LHCN-M2 (cell line): ENCODE data around the gene KCNB1. TPM values are rescaled to one million over a fixed set of nuclear protein-coding genes. Genes with fewer than 3 reads are reported as not detected.

Experiments used
- DNase-seq: peaks from one replicate; pipeline ENCODE4 v3.0.0-alpha.2; 2012; ENCODE audit warnings: low read depth
- total RNA-seq: library from RNA; depleted of rRNA; stranded (reverse); fragments of >200 nt; gene quantifications from 2 replicates; pipeline ENCODE4 v1.2.3, GENCODE V29; 2014

KCNB1 gene
- total RNA-seq, 1 experiment from 2014 or later: 0.40 TPM

DNA sequence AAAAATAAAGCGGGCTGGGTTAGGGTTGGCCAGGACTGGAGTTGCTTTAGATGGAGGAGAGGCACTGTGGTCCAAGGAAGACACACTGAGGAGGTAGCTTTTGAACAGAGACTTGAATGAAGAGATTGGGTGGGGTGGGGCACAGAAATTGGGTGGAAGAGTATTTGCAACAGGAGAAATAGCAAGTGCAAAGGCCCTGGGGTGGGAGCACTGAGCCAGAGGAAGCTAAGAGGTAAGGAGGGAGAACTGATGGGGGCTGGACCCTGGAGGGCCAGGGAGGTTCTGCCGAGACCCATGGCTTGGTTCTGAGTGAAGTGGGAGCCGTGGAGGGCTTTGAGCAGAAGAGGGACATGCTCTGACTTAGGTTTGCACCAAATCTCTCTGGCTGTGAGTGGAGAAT is 45.4 kb downstream of the KCNB1 start:
- DNase-seq: no peak

DNA sequence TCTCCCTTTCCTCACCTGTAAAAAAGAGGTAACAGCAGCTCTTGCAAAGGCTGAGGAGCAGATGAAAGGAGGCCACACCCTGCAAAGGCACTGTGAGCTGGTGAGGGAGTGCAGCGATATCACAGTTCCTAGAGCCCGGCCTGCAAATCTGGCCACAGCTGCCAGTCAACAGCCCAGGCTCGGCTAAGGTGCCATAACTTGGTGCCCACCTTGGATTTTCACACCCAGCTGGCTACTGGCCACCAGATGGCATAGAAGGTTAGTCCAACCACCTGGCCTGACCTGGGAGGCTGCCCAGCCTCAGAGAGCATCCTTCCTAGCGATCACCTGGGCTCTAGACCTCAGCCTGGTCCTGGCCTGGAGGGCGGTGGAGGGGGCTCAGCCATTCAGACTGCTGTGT is 46.8 kb downstream of the KCNB1 start:
- no peak for DNase-seq

DNA sequence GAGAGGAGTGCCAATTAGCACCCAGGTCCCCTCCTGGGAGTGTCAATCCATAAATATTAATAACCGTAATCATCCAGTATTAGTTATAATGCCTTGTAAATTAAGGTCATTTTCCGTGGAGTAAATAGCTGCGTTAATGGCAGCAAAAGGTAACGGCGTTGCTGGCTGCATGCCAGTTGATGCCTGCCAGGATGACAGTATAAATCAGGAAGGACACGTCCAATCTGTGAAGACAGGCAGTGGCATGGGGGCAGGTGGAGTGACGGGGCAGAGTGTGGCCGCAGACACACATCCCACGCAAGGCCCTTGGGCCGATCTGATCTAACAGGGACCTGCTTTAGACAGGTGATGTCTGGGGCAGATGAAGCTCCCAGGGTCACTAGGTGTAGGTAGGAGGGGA is 49.1 kb downstream of the KCNB1 start:
- no peak for DNase-seq

DNA sequence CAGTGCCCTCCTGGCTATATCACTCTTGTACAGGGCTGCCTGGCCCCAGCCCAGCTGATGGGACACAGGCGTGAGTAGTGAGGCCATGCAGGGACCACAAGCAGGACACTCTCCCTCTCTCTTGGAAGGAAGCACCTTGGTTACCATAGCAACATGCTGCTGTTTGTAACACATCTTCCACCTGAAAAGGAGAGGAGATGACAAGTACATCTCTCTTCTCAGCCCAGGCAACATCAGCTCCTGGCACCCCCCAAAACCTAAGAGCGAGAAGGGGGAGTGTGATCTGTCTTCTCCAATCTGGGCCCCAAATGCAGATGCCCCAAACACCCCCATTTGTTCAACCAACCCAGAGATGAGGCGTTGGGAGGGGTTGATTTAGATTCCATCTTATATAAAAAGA is 49.9 kb downstream of the KCNB1 start:
- no peak for DNase-seq

DNA sequence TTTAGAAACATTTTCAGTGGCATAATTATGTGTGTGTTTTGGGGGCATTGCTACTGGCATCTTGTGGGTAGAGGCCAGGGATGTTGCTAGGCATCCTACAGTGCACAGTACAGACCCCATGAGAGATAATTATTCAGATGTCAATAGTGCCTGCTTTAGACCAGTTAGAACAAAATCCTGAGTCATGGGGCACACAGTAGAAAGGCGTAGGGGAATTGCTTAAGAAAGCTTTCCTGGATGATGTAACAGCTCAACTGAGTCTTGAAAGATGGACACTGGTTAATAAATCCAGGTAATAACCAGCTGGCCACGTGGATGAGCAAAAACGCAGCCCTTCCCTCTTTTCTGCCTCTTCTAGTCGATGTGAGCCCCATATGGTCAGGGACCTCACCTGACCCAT is 51.1 kb downstream of the KCNB1 start:
- no peak for DNase-seq

DNA sequence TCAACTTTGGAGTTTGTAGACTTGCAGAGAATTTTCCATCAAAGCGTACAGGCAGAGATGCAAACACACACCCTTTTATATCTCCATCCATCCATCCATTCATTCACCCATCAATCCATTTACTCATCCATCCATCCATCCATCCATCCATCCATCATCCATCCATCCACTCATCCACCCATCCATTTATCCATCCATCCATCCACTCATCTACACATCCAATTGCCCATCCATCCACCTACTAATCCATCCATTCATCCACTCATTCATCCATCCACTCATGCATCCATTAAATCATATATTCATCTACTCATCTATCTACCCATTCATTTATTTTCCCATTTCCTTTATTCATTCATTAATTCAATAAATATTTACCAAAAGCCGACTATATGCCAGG is 52.1 kb downstream of the KCNB1 start:
- no peak for DNase-seq

DNA sequence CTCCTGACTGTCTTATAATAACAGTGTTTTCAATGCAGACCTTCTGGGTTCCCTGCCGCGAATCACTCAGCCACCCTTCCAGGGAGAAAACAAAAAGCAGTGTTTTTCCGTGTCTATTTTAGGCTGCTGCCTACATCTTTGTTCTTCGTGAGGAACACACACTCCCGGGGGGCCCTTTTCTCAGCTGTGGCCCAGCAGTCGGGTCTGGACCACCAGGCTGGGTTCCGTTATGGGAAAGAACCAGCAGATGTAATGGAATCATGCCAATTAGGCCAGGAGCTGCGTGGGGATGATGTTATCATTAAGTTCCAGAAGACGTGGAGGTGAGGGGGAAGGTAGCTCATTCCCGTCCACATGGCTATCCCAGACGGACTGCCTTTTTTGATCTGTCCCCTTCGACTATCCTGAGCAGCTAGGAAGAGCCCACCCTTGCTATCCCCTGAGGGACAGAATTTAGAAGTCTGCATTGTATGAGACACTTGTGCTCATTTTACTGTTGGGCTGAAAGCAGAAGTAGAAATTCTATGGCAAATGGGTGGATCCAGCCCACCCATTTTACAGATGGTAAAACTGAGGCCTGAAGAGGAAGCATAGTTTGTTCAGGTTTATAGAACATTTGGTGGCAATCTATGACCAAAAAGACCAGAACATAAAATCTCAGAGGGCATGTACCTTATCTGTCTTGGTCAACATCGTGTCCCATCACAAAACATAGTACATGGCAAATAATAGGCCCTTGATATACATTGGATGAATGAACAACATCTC is 54.5 kb downstream of the KCNB1 start:
- no peak for DNase-seq

DNA sequence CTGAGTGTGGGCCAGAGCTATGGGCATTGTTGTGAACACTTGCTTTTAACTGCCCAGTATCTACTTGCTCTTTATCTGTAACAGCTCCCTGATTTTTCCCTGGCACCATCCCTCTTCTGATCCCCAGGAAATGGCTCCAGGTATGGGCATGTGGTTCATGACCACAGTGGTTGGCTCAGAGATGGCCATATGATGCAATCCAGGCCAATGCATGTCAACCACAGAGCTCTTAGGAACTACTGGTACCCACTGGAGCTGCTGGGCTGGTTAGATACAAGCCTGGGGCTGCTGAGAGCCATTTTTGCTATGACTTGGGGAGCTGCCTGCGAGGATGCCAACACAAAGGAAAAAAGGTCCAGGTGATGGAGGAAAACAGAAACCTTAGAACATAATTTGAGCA is 55.6 kb downstream of the KCNB1 start:
- DNase-seq: no peak

DNA sequence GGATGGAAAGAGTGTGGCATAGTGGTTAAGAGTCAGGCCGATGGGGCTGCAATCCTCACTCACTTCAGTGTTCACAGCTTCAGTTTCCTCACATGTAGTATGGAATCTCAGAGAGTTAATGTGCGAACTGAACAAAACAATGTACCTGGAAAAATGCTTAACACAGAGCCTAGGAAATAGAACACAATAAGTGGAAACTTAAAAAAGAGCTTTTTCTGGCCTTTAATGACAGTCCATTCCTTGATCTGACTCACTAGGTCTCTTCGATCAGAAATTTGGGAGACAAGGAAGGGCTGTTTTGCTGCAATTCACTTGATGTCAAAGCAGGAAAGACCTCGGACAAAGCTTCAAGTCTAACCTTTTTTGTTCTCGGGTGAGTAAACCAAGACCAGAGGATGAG is 56.1 kb downstream of the KCNB1 start:
- DNase-seq: no peak

DNA sequence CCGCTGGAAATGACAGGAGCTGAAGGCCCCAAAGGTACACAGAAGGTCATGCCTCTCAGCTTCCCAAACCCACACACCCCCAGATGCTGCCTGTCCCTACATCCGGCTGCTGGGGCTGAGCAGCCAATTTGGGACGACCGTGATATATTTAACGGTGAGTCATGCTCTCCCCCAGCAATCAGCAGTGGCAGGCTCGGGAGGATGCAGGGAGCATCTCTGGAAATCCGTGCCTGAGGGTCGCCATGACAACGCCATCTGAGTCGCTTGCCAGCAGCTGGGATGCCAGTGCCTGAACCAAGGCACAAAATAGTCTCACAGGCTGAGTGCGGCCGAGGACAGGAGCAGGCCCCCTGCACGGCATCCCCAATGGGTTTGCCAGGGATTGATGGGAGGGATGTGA is 57.9 kb downstream of the KCNB1 start:
- DNase-seq: peak; percentile 55

DNA sequence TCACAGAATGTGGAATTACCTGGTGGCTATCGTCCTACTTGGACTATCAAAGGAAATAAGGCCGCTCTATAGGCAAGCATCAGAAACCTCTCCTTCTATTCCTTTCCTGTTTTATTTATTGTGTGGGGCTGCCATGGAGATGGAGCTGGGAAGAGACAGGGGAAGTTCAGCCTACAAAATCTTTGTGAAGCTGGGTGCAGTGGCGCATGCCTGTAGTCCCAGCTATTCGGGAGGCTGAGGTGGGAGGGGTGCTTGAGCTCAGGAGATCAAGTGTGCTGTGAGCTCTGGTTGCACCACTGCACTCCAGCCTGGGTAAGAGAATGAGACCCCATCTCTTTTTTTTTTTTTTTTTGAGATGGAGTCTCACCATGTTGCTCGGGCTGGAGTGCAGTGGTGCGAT is 60.3 kb downstream of the KCNB1 start:
- DNase-seq: no peak

DNA sequence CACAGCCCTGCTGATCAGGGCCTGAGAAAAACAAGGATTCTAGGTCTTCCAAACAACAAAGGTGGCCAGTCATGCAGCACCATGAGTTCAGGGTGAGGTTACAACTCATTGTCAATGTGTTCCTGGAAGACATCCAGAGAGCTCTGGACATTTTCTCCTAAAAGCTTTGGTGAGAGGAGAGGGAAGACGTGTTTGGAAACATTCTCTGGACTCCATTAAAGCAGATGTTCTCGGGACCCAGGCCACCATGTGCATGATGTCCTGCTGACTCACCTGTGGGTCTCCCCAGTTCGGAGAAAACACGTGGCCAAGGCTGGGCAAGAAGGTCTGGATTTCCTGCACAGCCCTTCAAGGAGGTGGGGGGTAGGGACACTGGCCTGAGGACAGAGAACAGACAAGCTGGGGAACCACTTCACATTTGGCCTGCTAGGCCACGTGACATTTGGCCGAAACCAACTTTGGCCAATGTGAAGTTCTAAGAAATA is 61.6 kb downstream of the KCNB1 start:
- DNase-seq: no peak

DNA sequence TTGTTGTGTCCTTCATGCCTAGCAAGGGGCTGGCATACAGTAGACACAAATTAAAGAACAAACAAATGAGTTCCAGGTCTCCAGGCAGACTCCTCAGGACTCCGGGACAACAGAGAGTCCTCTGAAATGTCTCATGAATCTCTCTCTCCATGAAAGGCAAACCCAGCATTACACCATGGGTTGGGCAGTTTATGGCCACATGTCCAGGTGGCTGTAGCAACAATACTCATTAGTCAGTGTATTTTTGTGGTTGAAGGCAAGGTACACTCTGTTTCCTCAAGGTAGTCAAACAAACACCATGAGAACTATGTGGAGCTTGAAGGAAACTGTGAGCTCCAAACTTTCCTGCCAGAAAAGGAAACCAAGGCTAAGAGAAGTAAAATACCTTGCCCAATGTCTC is 62.2 kb downstream of the KCNB1 start:
- no peak for DNase-seq

DNA sequence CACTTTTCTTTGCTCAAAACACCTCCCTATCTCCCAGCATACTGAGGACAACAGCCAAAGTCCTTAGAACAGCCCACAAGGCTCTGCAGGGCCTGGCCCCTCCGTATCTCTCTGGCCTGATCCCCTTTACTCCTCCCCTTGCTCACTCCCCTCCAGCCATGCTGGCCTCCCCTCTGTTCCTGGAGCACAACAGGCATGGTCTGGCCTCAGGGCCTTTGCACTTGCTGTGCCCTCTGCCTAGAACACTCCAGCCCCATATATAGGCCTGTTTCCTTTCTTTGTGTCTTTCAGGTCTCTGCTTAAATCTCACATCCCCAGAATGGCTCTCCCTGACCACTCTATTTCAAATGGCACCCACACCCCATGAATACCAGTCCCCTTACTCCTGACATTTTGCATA is 62.7 kb downstream of the KCNB1 start:
- no peak for DNase-seq

DNA sequence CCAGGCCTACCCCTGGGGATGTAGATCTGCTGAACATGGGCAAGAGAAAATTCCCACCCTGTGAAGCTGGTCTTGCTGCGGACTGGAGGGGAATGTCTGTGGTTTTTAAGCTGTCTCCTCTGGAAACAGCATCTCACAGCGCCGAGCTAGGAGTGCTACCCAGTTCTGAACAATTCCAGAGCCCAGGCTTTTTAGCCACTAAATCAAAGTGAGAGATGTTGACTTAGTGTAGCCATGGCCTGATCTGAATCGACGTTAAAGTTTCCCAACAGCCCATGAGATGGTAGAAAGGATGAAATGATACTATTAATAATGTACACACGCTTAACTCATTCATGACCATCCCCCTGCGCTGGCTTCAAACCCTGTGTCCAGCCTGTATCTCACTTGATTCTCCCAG is 63.7 kb downstream of the KCNB1 start:
- no peak for DNase-seq

DNA sequence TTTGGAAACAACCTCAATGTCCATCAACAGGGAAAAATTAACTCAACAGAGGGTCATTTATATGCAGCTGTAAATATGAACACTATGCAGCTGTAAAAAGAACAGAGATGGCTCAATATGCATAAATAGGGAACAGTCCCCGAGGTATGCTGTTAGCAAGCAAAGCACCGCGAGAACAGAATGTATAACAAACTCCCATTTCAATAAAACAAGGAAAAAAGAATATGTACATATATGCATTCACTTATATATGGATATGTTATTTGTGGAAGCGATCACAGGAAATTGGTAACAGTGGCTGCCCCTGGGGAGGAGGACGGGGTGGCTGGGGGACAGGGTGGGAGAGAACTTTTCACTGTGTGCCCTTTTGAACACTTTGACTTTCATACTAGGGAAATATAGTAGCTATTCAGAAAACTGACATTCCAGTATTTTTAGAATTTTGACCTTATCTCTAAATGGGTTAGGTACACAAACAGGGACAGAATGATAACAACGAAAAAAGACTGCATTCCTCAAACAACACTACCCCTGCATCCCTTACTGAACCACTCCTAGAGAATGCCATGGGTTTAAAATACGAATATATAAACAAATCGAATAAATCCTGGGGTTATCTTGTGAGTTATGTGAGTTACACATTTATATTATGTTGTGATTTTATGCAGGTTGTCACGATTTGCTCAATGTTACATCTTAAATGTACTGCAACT is 64.5 kb downstream of the KCNB1 start:
- no peak for DNase-seq

DNA sequence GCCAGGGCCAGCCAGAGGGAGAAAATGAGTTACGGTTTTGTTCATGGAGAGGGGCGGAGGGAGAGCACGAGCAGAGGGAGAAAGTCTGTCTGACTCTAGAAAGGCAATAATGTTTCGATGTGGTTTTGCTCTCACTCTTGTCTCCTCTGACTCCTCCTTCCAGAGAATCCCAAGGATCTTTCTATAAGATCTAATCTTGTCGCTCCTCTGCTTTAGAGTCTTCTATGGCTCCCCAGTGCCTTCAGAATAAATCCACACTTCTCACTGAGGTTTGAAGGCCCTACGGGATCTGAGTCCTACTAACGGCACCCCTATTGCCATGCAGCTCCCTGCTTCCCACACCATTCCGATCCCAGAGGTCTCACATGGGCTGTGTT is 66.8 kb downstream of the KCNB1 start:
- no peak for DNase-seq

DNA sequence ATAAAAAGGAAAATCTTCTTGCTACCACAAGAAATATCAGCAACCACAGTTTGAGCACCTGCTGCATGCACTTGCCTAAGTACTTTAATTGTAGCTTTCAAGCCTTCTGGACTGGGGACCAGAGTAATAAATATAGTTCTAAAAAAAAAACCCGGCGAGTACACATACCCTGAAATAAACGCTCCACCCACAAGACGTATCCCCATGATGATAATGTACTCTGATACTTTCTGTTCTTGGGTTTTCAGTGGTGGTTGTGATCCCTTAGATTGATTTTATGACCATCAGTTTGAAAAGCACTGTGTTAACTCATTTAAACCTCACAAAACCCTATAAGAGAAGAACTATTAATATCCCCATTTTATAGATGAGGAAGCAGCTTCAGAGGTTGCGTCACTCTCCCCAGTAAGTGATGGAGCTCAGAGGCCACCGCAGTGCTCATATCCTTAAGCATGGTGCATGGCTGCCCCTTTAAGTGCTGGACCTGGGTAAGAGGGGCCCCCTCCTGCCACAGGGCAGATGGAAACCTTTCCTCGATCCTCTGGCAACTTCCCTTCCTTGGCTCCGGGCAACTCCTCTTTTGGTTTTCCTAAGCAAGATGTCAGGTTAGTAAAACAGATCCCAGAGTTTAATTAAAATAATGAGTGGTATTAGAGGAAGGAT is 67.3 kb downstream of the KCNB1 start:
- no peak for DNase-seq

DNA sequence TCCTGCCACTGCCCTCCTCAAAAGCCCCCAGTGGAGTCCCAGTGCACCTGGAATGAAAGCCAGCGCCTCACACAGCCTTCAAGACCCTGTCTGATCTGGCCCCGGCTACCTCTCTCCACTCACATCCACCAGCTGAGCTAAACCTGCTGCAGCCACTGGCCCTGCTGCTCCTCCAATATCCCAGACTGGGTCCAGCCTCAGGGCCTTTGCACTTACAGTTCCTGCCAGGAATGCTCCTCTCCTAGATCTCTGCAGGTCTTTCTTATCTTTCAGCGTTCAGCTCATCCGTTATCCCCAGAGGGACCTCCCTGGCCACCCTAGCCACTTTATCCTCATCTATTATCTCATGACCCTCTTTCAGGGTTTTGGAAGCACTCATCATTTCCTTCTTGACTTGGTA is 68.8 kb downstream of the KCNB1 start:
- no peak for DNase-seq

DNA sequence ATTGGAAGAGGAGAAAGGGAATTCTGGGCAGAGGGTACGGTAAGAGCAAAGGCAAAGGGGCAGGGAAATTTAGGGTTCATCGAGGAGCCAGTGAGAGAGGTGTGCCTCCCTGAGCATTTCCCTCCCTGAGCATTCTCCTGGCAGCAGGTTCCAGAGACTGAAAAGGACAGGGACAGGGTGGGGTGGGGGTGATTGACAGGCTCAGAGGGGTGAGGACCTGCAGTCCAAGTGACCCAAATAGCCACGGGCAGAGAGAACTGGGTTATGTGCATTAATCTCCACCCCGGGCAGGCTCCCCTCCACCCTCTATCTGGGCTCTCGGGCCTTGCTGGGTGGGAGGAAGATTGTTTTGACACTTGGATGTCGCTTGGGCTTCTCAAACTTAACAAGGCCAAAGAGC is 69.5 kb downstream of the KCNB1 start:
- no peak for DNase-seq

DNA sequence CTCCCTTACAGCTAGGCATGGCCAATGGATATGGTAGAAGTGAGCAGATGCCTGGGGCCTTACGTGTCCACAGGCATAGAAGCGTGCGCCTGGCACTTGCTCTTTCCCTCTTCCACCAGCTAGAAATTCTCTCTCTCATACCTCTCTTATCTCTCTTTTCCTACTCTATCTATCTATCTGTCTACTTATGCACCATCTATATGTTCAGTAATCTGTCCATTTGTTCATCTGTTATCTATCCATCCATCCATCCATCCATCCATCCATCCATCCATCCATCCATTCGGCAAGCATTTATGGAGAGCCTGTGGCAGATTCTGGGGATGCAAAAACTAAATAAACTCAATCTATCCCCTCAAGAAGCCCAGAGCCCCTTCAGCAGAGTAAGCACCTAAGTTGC is 70.2 kb downstream of the KCNB1 start:
- DNase-seq: no peak

DNA sequence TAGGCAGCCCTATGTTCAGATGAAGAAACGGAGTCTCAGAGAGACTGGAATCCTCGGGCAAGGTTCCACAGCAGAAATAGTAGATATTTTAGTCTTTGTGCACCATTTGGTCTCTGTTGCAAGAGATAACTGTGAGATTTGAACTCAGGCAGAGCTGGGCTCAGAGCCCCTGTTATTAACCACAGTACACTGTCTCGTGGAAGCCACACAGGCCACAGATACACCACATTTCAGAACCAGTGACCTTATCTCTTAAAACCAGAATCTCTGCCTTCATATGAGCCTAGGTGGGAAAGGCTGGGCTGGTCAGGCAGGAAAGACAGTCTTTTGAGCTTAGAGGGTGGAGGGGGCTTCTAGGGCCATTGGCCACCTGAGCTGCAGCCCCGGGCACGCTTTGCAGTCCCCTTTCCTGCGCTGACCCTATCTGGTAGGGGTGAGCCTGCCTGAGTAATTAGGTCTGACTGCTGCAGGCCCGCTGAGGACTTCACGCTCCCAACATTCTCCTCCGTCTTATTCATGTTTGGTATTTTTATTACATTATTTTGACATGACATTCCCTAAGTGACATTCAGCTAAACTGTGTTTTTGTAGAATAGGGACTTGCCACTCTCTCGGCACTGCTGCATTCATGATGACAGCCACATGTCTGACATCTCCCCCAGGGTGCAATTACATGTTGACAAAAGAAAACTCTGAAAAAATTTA is 71.1 kb downstream of the KCNB1 start:
- no peak for DNase-seq
